HG03175 (cell line): ENCODE measurements around the gene EVI2B.
"Not testable (repeated sequence)": the region's sequence is repeated elsewhere in the genome, so short reads cannot be mapped to it uniquely, and the experiment has no call there.

Experiments used
- ATAC-seq: cut with Tn5 transposase; IDR thresholded peaks from one replicate; pipeline ENCODE4 v1.9.1; 2021; ENCODE audit warnings: mild to moderate bottlenecking, moderate library complexity; ENCODE audit not compliant: unreplicated experiment

EVI2B gene

DNA sequence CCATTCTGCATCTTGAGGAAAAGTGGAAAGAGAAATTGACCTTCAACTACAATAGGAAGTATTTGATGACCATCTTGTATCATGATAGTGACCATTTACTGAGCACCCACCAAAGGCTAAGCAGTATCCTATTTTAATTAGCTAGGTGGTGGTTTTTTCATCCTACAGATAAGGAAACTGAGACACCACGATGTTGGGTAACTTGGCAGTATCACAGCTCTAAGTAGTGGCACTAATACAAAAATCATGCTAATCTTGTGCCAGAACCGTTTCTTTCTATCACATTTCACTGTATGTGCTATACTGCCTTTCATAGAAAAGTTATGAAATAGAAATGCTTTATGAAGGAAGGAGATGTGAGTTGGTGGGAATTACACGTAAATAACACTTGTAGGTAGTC lies 2.3 kb downstream of the EVI2B start:
- ATAC-seq: no peak

DNA sequence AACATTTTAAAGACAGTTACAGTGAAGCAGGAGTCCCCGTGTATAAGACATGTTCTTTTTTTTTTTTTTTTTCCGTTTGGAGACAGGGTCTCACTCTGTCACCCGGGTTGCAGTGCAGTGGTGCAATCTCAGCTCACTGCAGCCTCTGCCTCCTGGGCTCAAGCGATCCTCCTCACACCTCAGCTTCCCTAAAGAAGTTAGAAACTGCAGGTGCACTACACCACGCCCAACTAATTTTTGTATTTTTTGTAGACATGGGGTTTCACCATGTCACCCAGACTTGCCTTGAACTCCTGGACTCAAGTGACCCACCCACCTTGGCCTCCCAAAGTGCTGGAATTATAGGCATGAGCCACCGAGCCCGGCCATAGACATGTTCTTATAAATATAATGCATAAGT lies 3.0 kb downstream of the EVI2B start:
- ATAC-seq: no peak

DNA sequence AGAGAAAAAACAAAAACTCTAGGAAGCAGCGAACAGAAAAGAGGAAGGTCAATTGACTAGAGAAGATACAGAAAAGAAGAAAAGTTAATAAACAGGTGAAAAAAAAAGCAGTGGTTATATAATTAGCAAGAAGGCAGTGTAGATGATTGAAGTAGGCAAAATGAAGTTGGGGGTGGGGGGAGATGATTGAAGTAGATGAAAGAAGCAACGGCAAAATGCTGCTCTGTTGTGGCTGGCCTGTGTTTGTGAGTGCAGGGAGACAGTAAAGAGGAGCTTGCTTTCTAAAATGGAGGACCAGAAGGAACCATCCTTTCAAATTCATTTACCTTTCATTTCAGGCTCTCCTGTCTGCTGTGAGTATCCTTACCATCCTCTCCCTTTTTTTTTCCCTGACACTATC lies 3.6 kb downstream of the EVI2B start:
- no peak for ATAC-seq

DNA sequence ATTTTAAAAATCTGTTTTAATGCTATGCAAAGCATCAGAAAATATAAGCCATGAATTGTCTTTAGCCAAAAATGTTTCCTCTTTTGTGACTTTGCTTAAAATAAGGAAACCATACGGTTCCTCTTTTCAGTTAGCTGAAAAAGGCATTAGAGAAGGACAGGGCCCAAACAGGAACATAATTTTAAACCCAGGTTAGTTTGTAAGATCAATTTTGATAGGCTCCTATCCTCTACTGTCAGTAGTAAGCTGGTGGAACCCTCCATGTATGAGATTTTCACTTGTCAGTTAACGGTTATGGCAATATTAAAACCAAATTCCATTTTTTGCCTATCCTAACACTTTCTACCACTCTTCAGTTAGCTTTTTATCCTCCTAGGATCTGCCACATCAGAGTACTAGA lies 4.3 kb downstream of the EVI2B start:
- no peak for ATAC-seq

DNA sequence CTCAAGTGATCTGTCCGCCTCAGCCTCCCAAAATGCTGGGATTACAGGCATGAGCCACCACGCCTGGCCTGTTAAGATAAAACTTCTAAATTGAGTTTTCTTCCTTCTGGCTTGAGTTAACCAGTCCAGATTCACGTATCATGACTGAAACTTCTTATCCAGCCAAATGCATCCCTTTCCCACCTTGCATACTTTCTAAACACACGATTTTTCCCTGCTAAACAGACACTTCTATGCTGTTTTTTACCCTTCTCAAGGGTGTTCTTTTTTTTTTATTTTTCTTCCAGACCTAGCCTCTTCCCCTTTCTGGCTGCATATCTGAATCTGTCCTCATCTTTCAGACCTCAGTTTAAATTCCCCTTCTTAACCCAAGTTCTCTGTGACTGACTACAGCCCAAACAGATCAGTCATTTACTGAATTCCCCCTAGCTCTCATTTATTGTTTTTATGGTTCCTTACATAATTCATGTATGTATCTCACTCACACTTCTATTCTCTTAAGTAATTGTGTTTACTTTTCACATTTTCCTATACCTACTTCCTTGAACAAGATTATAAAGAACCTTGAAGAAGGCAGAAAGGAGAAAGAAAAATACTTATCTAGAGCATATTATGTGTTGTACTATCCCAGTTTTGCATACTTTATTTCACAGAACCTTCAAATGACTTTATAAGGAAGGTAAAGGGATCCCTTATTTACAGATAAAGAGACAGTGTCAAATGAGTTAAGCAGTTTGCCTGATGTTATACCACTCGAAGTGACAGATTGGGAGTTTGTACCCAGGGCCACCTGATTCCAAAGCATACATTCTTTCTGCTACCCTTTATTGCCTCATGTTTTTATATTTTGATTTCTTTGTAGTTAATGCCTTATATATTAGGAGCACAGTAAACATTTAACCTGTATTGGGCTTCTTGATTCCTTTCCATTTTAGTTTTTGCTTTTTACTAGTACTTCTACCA lies 5.2 kb downstream of the EVI2B start:
- no peak for ATAC-seq

DNA sequence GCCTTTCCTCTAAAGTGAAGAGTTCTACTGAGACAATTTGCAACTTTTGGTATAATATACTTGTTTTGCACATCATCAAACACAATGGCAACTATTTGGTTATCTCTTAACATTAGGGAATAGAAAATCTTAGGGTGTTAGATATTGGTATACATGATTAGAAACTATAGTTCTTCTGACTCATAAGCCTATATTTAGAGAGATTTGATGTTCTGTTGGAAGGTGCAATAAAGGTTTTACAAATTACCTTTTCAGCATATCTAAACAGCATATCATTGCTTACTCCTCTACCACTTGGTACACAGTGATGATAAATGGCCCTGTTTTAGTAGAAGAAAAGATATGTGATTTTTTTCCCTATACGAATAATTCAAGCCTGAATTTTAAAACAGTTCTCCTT lies 6.2 kb downstream of the EVI2B start:
- ATAC-seq: no peak

DNA sequence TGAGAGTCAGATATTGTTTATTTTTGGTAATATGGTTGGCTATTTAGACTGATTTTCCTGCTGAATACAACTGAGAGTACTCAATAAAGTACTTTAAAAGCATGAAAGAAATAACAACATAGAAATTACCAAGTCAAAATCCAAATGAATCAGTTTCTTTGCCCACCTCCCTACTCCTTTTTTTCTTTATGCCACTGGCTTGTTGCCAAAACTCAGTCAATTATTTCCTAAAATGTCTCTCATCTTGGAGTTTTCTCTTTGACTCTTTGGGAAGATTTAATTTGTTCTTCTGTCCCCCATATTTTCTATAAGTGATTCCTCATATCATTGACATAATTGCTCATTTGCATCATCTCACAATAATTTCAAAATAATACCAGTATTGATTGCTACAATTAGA lies 14.2 kb downstream of the EVI2B start:
- no peak for ATAC-seq

DNA sequence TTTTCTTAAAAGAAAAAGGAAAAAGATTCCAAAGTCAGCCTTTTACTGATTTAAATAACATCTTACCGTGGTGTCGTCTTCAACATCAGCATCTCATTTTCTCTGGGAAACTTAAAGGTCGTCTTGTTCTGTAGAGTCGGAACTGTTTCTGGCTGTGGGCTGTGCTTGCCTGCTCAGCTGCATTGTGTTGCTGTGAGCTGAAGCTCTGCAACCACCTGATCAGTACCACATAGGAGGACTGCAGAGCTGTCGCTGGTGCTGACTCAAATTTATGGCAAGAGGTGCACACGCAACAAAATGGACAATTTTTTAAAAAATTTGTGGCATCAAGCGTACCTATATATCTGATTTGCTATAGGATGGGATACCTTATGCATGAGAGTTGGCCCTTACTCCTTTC lies 16.8 kb downstream of the EVI2B start, which contains the start of gene OMG:
Gene OMG (minus strand): TSS at position 150 of the 400 bp plus-strand sequence. CDS start 908 bp downstream, outside the sequence.
- ATAC-seq: no peak

DNA sequence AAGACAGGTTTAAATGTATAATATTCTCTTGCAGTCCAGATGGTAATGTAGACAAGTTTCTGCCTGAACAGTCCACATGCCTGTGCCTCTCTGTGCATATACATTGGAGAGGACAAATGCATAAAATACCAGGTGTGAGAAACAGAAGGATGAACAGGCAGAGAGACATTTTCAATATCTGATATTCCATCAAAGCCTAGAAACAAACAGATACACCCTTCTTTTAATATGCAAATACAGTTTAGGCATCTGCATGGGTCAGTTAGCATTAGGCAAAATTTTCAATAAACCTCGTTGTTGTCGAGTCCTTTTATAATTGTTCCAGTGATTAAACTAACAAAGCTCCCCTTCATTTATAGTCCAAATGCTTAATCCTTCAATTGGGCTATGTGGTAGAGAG lies 17.7 kb downstream of the EVI2B start:
- no peak for ATAC-seq

DNA sequence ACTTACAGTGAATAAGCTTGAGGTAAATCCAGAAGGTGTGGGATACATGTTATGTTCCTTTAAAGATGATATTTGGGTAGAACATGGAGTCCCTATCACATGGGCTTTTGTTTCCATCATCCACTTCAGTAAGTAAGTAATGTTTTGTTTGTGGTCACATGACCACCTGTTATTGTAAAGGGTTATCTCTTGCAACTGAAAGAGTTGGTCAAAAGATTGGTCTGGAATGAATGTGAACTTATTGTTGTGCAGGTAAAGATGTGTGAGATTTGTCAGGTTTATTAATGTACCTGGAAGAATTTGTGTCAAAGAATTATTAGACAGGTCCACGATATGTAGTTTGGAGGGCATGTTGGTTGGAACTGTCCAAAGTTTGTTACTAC lies 18.4 kb downstream of the EVI2B start:
- ATAC-seq: no peak

DNA sequence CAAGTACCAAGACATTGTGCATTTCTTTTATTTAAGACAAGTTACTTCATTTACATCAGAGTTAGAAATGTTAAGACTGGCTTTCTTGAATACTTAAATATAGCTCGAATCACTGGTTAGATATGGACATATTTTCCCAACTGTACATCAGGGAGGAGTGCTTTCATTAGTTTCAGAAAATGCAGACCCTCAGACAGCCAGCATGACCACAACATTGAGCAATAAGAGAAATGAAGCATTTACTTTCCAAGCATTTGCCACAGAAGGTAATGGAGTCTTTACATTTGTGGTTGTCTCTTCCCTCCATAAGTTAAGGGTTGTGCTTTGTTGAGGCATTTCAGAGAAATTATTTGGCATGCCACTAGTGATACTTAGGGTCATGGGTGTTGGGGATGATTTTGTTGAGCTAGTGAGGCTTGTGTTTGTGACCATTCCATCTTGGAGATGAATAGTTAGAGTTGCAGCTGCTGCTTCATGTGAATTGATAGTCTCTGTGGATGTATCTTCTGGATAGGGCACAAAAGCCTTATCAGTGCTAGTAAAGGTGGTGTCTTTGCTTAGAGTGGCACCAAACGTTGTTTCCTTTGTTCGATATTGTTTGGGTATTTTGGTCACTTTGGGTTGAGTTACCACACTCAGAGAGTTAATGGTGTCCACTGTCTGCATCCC lies 18.9 kb downstream of the EVI2B start:
- no peak for ATAC-seq

DNA sequence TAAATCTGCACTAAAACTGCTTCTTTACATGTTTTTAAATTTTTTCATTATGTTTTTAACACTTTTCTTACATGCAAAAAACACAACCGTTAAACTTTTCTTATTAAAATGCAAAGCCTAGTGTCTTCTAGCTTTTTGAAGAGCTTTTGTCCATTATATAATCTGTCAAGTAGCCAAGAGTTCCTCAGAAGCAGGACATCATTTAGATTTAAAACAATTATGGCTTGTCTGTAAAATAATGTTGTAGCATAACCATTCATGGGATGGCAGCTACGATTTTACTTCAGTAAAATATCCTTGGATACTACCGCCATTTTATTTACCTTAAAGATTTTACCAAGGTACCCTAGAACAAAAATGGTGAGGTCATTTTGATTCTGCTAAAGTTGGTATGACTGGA lies 19.6 kb downstream of the EVI2B start:
- ATAC-seq: no peak

DNA sequence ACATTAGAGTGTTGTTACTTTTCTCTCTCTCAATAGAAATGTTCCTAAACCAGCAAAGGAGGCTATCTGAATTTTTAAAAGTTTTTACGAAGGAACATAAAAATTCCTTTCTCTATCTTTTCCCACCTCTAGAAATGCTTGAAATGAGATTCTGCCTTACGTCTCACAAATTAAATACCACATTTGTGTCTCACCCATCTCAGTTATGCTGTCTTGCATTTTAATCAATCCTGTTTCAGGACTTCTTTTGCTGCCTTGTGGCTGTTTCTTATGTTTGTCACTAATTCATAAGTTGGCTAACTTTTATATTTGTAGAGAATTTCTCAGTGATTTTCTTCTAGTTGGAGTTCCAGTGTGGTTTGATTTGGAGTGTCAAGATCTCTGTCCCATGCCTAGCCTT lies 20.3 kb downstream of the EVI2B start:
- ATAC-seq: no peak

DNA sequence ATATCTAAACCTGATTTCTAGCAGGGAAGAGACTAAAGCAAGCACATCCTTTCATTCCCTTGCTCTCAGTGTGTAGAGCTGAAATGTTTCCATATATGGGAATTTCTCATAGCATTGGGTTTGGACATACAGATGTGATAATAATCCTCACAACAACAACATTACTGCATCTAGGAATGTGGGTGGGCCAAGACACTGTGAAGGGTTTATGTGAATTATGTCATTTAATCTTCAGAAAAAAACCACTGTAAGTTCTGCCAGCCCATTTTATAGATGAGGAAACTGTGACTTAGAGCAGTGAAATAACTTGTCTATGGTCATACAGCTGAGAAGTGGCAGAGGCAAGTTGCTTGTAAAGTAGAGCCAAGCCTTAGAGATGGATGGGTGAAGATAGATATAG lies 22.0 kb downstream of the EVI2B start:
- ATAC-seq: no peak

DNA sequence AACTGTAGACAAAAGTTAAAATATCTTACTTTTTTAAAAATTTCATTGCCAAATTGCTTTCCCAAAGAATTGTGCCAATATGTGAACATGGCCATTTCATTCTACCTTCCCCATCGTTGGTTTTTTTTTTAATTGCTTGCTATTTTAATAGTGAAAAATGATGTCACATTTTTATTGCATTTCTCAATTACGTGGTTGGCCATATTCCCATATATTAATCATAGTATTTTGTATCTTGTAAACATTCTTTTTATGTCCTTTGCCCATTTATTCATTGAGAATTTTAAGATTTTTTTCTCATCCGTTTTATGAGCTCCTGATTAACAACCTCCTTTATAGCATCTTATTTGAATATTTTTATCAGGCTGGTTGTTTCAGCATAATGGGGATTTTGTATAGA lies 24.1 kb downstream of the EVI2B start:
- ATAC-seq: no peak

DNA sequence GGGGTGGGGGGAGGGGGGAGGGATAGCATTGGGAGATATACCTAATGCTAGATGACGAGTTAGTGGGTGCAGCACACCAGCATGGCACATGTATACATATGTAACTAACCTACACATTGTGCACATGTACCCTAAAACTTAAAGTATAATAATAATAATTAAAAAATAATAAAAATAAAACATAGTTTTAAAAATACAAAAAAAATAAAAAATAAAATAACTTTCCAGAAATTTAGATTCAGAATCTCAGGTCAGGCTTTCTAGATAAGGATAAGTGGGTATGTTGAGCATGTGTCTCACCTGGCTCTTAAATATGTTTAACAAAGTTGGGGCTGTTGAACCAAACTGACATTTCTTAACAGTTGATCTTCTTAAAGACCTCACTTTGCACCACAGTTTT lies 25.9 kb downstream of the EVI2B start:
- not testable (repeated sequence) for ATAC-seq

DNA sequence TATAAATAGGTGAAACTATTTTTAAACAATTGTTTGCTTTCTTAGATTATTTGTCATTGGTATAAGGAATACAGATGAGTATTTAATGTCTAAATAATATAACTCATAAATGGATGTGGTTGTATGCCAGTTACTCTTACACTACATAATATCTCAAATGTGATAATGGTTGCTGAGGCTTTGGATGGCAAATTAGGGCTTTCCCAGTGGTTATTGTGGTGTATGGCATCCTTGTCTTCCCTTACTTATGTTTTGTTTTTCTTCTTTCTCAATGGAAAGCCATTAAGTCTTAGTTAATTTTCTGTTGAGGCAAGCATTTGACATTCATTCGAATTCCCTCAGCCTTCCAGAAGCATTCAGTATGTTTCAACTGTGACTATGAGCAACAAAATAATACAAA lies 27.3 kb downstream of the EVI2B start:
- no peak for ATAC-seq

DNA sequence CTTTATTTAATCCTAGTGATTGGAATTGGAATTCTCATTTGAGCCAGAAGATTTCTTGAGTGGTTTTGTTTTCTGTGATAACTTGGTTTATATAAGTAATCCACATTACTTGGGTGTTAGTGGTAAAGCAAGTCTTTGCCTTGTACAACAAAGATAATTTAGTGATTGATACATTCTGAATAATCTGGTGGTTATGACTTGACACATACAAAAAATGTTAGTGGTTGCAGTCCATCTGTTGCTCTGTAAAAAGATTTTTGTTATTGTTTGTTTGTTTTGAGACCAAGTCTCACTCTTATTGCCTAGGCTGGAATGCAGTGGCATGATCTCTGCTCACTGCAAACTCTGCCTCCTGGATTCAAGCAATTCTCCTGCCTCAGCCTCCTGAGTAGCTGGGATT lies 30.0 kb downstream of the EVI2B start:
- no peak for ATAC-seq

DNA sequence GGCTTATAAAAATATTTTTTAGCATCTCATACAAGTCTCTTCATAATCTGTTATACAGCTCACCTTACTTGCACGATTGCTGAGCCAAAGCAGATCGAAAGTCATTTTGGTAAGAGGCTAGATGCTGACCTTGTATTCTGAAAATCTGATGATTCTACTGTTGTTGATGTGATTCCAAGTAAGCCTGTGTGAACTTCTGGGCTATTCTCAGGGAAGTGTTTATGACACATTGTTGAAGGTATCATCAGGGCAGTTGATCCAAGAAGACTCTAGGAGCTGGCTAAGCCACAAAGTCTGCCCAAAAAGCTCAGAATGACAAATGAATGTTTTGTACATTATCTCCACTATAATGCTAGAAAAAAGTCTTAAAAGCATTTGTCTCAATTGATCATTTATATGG lies 32.8 kb downstream of the EVI2B start:
- ATAC-seq: no peak

DNA sequence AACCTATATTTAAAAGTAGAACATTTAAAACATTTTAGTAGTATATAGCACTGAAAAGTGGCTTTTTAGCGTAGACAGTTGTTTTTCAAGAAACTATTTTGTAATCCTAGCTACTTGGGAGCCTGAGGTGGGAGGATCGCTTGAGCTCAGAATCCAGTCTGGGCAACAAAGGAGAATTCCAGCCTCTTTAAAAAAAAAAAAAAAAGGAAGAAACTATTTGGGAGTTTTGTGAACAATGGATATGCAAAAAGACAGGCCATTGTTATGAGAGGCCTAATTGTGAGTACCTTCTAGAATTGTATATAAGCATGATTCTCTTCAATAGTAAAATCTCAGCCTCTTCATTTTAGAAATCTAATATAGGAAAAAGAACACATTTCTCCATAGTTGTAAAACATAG lies 34.5 kb downstream of the EVI2B start:
- ATAC-seq: no peak

DNA sequence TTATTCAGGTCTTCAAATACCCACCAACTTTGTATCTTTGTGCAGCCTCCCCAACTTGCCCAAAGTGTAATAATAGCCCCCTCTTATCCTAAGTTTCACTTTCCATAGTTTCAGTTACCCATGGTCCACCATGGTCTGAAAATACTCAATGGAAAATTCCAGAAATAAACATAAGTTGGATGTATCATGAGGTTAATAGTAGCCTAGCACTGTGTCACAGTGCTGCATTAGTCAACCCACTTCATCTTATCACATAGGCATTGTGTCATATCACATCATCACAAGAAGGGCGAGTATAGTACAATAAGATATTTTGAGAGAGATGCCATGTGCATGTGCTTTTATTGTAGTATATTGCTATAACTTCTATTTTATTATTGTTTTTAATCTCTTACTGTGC lies 38.7 kb downstream of the EVI2B start:
- no peak for ATAC-seq

DNA sequence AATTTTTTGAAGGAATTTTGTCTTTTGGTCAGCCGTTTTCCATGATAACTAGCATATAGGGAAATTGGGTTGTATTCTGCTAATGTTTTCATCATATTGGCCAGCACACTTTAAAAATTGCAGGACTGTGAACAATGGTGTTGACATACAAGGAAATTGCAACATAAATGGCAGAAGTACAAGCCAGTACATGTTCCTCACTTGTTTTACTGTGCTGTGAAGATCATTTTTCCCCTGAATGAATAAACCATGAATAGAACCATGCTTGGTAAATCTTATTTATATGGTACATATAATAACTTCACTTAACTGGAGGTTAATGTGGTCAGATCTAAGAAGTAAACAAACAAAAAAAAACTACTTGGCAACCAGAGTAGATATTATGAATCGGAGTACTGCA lies 39.6 kb downstream of the EVI2B start:
- ATAC-seq: no peak
